Activated T-helper 1 cell treated with anti-CD3 and anti-CD28 coated beads, Interleukin-12 subunit alpha, Interleukin-12 subunit beta, Interleukin-2, Interleukin-4 antibody, amounts not matched to agents 30 ng/mL and 10 ng/mL and 1 ng/mL, durations not matched to agents 14 hours and 24 hours and 36 hours (primary cell): Measurements from ENCODE around the gene KCNJ14. TPM values are rescaled to one million over a fixed set of nuclear protein-coding genes. Genes with fewer than 3 reads are reported as not detected.
"Not testable (repeated sequence)": the region's sequence is repeated elsewhere in the genome, so short reads cannot be mapped to it uniquely, and the experiment has no call there.

ENCODE experiments used
- DNase-seq: peaks from one replicate; pipeline ENCODE4 v3.0.0; 2021; ENCODE audit warnings: low spot score
- H3K27ac Mint-ChIP-seq: one replicate; pipeline ENCODE4 v1.8.0; 2021; ENCODE audit warnings: mild to moderate bottlenecking, mixed read lengths
- H3K27me3 Mint-ChIP-seq: one replicate; pipeline ENCODE4 v1.8.0; 2022; ENCODE audit warnings: mild to moderate bottlenecking, moderate library complexity, mixed read lengths; ENCODE audit not compliant: insufficient read depth
- H3K36me3 Mint-ChIP-seq: one replicate; pipeline ENCODE4 v1.8.0; 2021; ENCODE audit warnings: low read depth, mixed read lengths
- H3K4me1 Mint-ChIP-seq: one replicate; pipeline ENCODE4 v1.8.0; 2021; ENCODE audit warnings: low read depth, mixed read lengths
- H3K4me3 Mint-ChIP-seq: one replicate; pipeline ENCODE4 v1.8.0; 2021; ENCODE audit warnings: mild to moderate bottlenecking, moderate library complexity, mixed read lengths
- H3K9me3 Mint-ChIP-seq: one replicate; pipeline ENCODE4 v1.8.0; 2021; ENCODE audit warnings: mixed read lengths
- intact Hi-C: fragments of 100-400 bp; cut with micrococcal nuclease; formaldehyde crosslinking; loops from one replicate; pipeline ENCODE4 v1.15.1; 2024
- total RNA-seq: library from RNA; stranded (reverse); gene quantifications from 2 replicates; pipeline ENCODE4 v1.2.3, GENCODE V29; 2022

Gene KCNJ14
- total RNA-seq, 1 donor from 2014 or later = 2.2 TPM

DNA sequence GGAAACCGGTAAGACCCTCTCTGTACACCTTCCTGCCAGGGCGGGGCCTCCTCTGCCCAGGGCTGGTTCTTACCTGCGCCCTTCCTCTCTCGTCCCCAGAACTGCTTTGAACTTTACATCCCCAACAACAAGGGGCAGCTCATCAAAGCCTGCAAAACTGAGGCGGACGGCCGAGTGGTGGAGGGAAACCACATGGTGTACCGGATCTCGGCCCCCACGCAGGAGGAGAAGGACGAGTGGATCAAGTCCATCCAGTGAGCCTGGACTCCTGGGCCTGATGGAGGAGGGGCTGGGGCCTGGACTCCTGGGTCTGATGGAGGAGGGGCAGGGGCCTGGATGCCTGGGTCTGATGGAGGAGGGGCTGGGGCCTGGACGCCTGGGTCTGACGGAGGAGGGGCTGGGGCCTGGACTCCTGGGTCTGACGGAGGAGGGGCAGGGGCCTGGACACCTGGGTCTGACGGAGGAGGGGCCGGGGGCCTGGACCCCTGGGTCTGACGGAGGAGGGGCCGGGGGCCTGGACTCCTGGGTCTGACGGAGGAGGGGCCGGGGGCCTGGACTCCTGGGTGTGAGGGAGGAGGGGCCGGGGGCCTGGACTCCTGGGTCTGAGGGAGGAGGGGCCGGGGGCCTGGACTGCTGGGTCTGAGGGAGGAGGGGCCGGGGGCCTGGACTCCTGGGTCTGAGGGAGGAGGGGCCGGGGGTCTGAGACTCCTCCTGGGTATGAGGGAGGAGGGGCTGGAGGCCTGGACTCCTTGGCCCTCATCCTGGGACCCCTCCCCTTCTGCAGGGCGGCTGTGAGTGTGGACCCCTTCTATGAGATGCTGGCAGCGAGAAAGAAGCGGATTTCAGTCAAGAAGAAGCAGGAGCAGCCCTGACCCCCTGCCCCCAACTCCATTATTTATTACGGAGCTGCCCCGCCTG is 23.2 kb downstream of the KCNJ14 start:
- intact Hi-C loops = no loop called here
- Mint-ChIP-seq H3K4me3 (no peak overlapping the region), H3K36me3 (peaks cover 14% of the 10 kb centered on the region), H3K27ac (no peak overlapping the region), H3K27me3 (no peaks in the 10 kb centered on the region), H3K4me1 (peaks cover 18% of the 10 kb centered on the region), H3K9me3 (no peaks in the 10 kb centered on the region)
- no peak for DNase-seq

DNA sequence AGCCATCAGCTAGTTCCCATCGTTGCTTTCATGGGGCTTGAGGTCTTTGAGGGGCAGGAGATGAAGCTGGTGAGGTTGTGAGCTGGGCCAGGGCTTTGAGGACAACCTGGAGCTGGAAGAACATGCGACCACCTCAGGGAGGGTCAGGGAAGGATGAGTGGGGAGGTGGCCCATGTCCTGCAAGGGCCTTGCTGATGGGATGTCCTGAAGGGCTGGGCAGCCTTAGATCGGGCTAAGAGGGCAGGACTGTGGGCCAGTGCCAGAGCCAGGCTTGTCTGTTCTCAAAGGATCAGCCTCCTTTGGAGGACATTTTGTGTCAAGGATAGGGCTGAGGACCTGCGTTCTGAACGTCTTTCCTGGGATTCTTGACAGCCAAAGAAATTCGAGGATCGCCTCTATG is 24.3 kb downstream of the KCNJ14 start:
- peak overlapping the region; percentile 61 for H3K4me3 Mint-ChIP-seq
- intact Hi-C loops = no loop called here
- H3K36me3 Mint-ChIP-seq = peaks cover 11% of the 10 kb centered on the region
- H3K9me3 Mint-ChIP-seq = no peaks in the 10 kb centered on the region
- no peak for DNase-seq
- H3K27me3 Mint-ChIP-seq = no peaks in the 10 kb centered on the region
- H3K4me1 Mint-ChIP-seq = peaks cover 18% of the 10 kb centered on the region
- H3K27ac Mint-ChIP-seq = peak overlapping the region; percentile 57

DNA sequence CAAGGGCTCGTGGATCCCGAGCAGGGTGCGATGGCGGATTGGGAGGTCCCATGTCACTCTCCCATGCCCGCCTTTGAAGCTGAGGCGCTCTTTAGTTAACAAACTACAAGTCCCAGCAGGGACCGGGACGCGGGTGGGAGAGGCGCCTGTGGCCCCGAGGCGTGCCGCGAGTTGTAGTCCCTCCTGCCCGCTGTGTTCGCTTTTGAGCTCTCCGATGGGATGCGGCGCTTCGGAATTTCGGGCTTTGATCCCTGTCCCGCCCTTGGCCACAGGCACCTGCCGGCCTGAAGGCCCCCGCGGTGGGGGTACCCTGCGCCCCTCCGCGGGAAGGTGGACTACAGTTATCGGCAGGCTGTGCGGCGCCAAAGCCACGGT is 24.8 kb downstream of the KCNJ14 start:
- peaks cover 8% of the 10 kb centered on the region for H3K36me3 Mint-ChIP-seq
- peak overlapping the region; percentile 83 for H3K4me3 Mint-ChIP-seq
- peaks cover 18% of the 10 kb centered on the region for H3K4me1 Mint-ChIP-seq
- H3K27me3 Mint-ChIP-seq = no peaks in the 10 kb centered on the region
- H3K9me3 Mint-ChIP-seq = no peaks in the 10 kb centered on the region
- intact Hi-C loops = no loop called here
- no peak for DNase-seq
- peak overlapping the region; percentile 86 for H3K27ac Mint-ChIP-seq

- Mint-ChIP-seq H3K4me3 (peak overlapping the region; percentile 83), H3K4me1 (peaks cover 18% of the 10 kb centered on the region)
Observed at GRCh38 chr19:48480558-48481500, 25.5 kb downstream of the KCNJ14 start.

GRCh38 chr19:48481846-48482639 is 26.7 kb downstream of the KCNJ14 start:
- Mint-ChIP-seq H3K4me1 (peaks cover 18% of the 10 kb centered on the region), H3K36me3 (peaks cover 7% of the 10 kb centered on the region), H3K27me3 (no peaks in the 10 kb centered on the region), H3K27ac (peak overlapping the region; percentile 34), H3K4me3 (peak overlapping the region; percentile 49), H3K9me3 (no peaks in the 10 kb centered on the region)
- intact Hi-C loops = no loop called here
- no peak for DNase-seq

More at GRCh38 chr19:48480558-48481500, 25.5 kb downstream of the KCNJ14 start:
- peak; percentile 62 for DNase-seq
- Mint-ChIP-seq H3K27me3 (no peaks in the 10 kb centered on the region), H3K9me3 (no peaks in the 10 kb centered on the region), H3K36me3 (peaks cover 7% of the 10 kb centered on the region), H3K27ac (peak overlapping the region; percentile 86)
- intact Hi-C loops = no loop called here

DNA sequence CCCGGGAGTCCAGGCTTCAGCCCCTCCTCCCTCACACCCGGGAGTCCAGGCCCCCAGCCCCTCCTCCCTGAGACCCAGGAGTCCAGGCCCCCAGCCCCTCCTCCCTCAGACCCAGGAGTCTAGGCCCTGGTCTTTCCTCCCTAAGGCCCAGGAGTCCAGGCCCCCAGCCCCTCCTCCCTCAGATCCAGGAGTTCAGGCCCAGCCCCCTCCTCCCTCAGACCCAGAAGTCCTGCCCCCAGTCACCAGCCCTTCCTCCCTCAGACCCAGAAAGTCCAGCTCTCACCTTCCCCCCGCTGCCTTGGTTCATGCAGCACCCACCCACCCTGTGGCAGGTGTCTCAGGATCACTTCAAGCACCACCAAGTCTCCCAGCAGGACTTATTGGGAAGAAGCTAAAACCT is 27.9 kb downstream of the KCNJ14 start:
- Mint-ChIP-seq H3K27me3 (no peaks in the 10 kb centered on the region), H3K4me3 (no peak overlapping the region), H3K27ac (peak overlapping the region; percentile 34), H3K9me3 (no peaks in the 10 kb centered on the region), H3K36me3 (peaks cover 7% of the 10 kb centered on the region), H3K4me1 (peaks cover 18% of the 10 kb centered on the region)
- intact Hi-C loops = no loop called here
- no peak for DNase-seq

GRCh38 chr19:48484247-48484893 is 29.0 kb downstream of the KCNJ14 start:
- Mint-ChIP-seq H3K36me3 (peaks cover 4% of the 10 kb centered on the region), H3K4me3 (no peak overlapping the region), H3K27ac (no peak overlapping the region), H3K27me3 (no peaks in the 10 kb centered on the region), H3K4me1 (peaks cover 15% of the 10 kb centered on the region), H3K9me3 (no peaks in the 10 kb centered on the region)
- intact Hi-C loops = no loop called here
- DNase-seq = no peak

- H3K4me1 Mint-ChIP-seq = peaks cover 10% of the 10 kb centered on the region
- H3K9me3 Mint-ChIP-seq = no peaks in the 10 kb centered on the region
- intact Hi-C loops = no loop called here
- H3K27me3 Mint-ChIP-seq = no peaks in the 10 kb centered on the region
- H3K27ac Mint-ChIP-seq = no peak overlapping the region
- H3K4me3 Mint-ChIP-seq = no peak overlapping the region
- peaks cover 2% of the 10 kb centered on the region for H3K36me3 Mint-ChIP-seq
- DNase-seq = no peak
Observed at GRCh38 chr19:48484931-48485612, 29.7 kb downstream of the KCNJ14 start.

GRCh38 chr19:48486706-48487105 is 31.3 kb downstream of the KCNJ14 start:
- intact Hi-C loops, H3K9me3 Mint-ChIP-seq, H3K27ac Mint-ChIP-seq, H3K4me3 Mint-ChIP-seq, H3K27me3 Mint-ChIP-seq, H3K4me1 Mint-ChIP-seq, H3K36me3 Mint-ChIP-seq, DNase-seq: not testable (repeated sequence)

- H3K4me3 Mint-ChIP-seq = no peak overlapping the region
Observed at GRCh38 chr19:48487544-48487943, 32.2 kb downstream of the KCNJ14 start.

DNA sequence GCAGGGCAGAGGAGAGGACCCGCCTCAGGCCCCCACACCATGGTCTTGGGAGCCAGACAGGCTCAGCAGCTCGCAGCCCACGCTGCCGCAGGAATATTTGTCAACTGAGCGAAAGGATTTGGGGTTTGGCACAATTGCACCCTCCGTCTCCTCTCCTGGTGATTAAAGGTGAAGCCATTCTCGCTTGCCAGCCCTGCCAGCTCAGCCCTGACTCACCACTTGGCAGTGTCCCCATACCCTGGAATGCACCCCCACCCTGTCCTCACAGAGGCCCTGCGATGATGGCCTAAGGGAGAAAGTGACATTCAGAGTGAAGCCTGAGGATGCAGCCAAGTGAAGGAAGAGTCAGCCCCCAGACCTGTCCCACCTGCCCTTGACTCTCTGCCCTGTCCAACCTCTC is 32.6 kb downstream of the KCNJ14 start:
- intact Hi-C loops = loop anchor here (2.0 kb wide), 1 partner anchor 15 kb away; no protein-coding TSS in a partner anchor
- no peaks in the 10 kb centered on the region for H3K36me3 Mint-ChIP-seq
- DNase-seq = no peak
- peaks cover 21% of the 10 kb centered on the region for H3K4me1 Mint-ChIP-seq
- no peaks in the 10 kb centered on the region for H3K9me3 Mint-ChIP-seq
- peaks cover 12% of the 10 kb centered on the region for H3K27me3 Mint-ChIP-seq
- no peak overlapping the region for H3K27ac Mint-ChIP-seq
- H3K4me3 Mint-ChIP-seq = no peak overlapping the region

More at GRCh38 chr19:48487544-48487943, 32.2 kb downstream of the KCNJ14 start:
- no peaks in the 10 kb centered on the region for H3K9me3 Mint-ChIP-seq
- H3K27me3 Mint-ChIP-seq = peaks cover 9% of the 10 kb centered on the region
- peaks cover 17% of the 10 kb centered on the region for H3K4me1 Mint-ChIP-seq
- DNase-seq = no peak
- H3K27ac Mint-ChIP-seq = no peak overlapping the region
- intact Hi-C loops = no loop called here
- H3K36me3 Mint-ChIP-seq = no peaks in the 10 kb centered on the region
